Measurements from ENCODE around the gene WFDC10B. TPM values are rescaled to one million over a fixed set of nuclear protein-coding genes. Genes with fewer than 3 reads are reported as not detected.
"Not testable (repeated sequence)": the region's sequence is repeated elsewhere in the genome, so short reads cannot be mapped to it uniquely, and the experiment has no call there.

WFDC10B gene
- total RNA-seq, 1 donor from 2014 or later: not detected

DNA sequence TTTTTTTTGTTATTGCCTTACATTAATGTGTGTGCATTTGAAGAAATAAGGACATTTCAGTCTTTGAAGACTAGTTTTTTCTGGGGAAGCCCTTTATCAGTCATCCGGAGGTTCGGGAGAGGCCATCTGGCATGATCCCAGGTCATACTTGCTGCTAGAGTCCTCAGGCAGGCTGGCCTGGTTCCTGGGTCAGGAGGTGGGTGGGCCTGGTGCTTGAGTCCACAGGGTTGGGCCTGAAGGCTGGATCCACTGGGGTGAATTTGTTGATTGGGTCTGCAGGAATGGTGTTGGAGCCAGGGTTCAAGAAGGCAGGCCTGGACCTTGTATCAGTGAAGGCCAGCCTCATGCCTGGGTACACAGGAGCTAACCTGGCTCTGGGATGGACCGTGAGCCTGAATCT is 57.9 kb downstream of the WFDC10B start:
- intact Hi-C loops (cut with micrococcal nuclease): no loop called here
- Histone ChIP-seq H3K36me3 (no peaks in the 10 kb centered on the region), H3K4me1 (no peaks in the 10 kb centered on the region), H3K27ac (replicated peaks) (no peak overlapping the region), H3K27me3 (ENCODE audit: low read depth) (peaks cover 11% of the 10 kb centered on the region), H3K4me3 (no peak overlapping the region), H3K9me3 (replicated peaks) (no peaks in the 10 kb centered on the region)
- no peak for DNase-seq
- TF ChIP-seq, protein P1, sequence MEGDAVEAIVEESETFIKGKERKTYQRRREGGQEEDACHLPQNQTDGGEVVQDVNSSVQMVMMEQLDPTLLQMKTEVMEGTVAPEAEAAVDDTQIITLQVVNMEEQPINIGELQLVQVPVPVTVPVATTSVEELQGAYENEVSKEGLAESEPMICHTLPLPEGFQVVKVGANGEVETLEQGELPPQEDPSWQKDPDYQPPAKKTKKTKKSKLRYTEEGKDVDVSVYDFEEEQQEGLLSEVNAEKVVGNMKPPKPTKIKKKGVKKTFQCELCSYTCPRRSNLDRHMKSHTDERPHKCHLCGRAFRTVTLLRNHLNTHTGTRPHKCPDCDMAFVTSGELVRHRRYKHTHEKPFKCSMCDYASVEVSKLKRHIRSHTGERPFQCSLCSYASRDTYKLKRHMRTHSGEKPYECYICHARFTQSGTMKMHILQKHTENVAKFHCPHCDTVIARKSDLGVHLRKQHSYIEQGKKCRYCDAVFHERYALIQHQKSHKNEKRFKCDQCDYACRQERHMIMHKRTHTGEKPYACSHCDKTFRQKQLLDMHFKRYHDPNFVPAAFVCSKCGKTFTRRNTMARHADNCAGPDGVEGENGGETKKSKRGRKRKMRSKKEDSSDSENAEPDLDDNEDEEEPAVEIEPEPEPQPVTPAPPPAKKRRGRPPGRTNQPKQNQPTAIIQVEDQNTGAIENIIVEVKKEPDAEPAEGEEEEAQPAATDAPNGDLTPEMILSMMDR (IDR thresholded peaks at IDR 0.05; ENCODE audit: borderline replicate concordance): no peak

DNA sequence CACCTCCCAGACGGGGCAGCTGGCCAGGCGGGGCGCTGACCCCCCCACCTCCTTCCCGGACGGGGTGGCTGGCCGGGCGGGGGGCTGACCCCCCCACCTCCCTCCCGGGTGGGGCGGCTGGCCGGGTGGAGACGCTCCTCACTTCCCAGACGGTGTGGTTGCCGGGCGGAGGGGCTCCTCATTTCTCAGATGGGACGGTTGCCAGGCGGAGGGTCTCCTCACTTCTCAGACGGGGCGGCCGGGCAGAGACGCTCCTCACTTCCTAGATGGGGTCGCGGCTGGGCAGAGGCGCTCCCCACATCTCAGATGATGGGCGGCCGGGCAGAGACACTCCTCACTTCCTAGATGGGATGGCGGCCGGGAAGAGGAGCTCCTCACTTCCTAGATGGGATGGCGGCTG is 59.0 kb downstream of the WFDC10B start:
- H3K36me3 ChIP-seq; DNase-seq; H3K4me3 ChIP-seq; intact Hi-C loops (cut with micrococcal nuclease); H3K27me3 ChIP-seq (ENCODE audit: low read depth); H3K4me1 ChIP-seq; H3K27ac ChIP-seq (replicated peaks); H3K9me3 ChIP-seq (replicated peaks): not testable (repeated sequence)

DNA sequence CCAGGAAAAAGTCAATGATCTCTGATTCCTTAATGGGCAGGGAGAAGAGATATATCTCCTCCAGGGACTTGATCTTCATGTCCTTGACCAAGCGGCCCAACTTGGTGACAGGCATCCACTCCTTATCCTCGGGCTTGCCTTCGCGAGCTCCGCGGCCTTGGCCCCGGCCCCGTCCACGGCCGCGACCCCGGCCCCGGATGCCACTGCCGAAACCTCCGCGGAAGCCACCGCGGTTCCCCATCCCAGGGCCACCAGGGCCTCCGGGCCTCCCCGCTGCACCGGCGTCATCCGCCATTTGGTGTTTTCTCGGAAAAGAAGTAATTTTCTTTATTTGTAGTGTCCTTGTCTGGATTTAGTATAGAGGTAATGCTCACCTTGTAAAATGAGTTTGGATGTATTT is 63.7 kb downstream of the WFDC10B start:
- H3K27ac ChIP-seq (replicated peaks); H3K36me3 ChIP-seq; intact Hi-C loops (cut with micrococcal nuclease); H3K4me1 ChIP-seq; H3K9me3 ChIP-seq (replicated peaks); H3K27me3 ChIP-seq (ENCODE audit: low read depth); H3K4me3 ChIP-seq; DNase-seq: not testable (repeated sequence)

DNA sequence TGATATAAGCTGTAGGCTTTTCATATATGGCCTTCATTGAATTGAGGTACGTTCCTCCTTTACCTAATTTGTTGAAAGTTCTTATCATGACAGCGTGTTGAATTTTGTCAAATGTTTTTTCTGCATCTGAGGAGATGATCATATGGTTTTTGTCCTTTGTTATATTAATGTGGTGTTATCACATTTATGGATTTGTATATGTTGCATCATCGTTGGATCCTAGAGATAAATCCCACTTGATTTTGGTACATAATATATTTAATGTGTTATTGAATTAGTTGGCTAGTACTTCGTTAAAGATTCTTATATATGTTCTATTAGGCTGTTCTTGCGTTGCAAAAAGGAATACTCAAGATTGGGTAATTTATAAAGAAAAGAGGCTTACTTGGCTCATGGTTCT is 65.1 kb downstream of the WFDC10B start:
- TF ChIP-seq, protein P1 (IDR thresholded peaks at IDR 0.05; ENCODE audit: borderline replicate concordance): no peak
- Histone ChIP-seq H3K36me3 (no peaks in the 10 kb centered on the region), H3K4me1 (no peaks in the 10 kb centered on the region), H3K4me3 (no peak overlapping the region), H3K27me3 (ENCODE audit: low read depth) (no peaks in the 10 kb centered on the region), H3K9me3 (replicated peaks) (peaks cover 10% of the 10 kb centered on the region), H3K27ac (replicated peaks) (no peak overlapping the region)
- DNase-seq: no peak
- intact Hi-C loops (cut with micrococcal nuclease): no loop called here

DNA sequence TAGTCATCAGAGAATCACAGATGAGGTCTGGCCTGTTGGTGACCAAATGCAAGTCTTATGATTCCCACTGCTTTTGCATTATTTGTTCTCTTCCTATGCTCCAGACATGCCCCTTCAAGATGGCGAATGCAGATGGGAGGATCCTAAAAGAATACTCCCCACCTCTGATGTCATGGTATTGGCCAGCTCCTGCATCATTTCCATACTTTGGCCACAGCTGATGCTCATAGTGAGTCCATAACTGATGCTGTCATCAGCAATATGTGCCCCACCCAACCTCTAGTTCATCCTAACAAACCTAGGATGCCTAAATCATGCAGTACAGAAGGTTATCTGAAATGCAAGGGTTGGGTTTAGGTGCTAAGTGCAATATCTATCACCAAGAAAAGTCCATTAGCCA is 68.3 kb downstream of the WFDC10B start:
- TF ChIP-seq, protein P1 (IDR thresholded peaks at IDR 0.05; ENCODE audit: borderline replicate concordance): no peak
- Histone ChIP-seq H3K27ac (replicated peaks) (no peak overlapping the region), H3K36me3 (no peaks in the 10 kb centered on the region), H3K27me3 (ENCODE audit: low read depth) (peaks cover 4% of the 10 kb centered on the region), H3K9me3 (replicated peaks) (peaks cover 10% of the 10 kb centered on the region), H3K4me1 (no peaks in the 10 kb centered on the region), H3K4me3 (no peak overlapping the region)
- intact Hi-C loops (cut with micrococcal nuclease): no loop called here
- DNase-seq: no peak

Small RNA genes within 50 kb of the gene (microRNA-seq; reads per million reads assigned to microRNA genes)
- gene MIR3617: not detected

Other genes with a start within 250 kb of the WFDC10B start
- not detected for gene WFDC2, start 235.3 kb downstream of the WFDC10B start, total RNA-seq
- not detected for gene SPINT3, start 189.4 kb downstream of the WFDC10B start, total RNA-seq
- not detected for gene WFDC6, start 165.5 kb downstream of the WFDC10B start, total RNA-seq
- not detected for gene EPPIN, start 157.6 kb downstream of the WFDC10B start, total RNA-seq
- not detected for gene WFDC8, start 125.7 kb downstream of the WFDC10B start, total RNA-seq
- gene WFDC10A, start 75.3 kb downstream of the WFDC10B start, total RNA-seq: not detected
- gene WFDC9, start 73.7 kb downstream of the WFDC10B start, total RNA-seq: not detected
- gene WFDC11, start 34.8 kb downstream of the WFDC10B start, total RNA-seq: not detected
- not detected for gene WFDC13, start 3.0 kb downstream of the WFDC10B start, total RNA-seq
- not detected for gene SPINT4, start 17.3 kb upstream of the WFDC10B start, total RNA-seq
- 0.55 TPM for gene WFDC3, start 86.9 kb upstream of the WFDC10B start, total RNA-seq
- 22.2 TPM for gene DNTTIP1, start 86.9 kb upstream of the WFDC10B start, total RNA-seq
- 0.91 TPM for gene UBE2C, start 107.6 kb upstream of the WFDC10B start, total RNA-seq
- gene TNNC2, start 122.3 kb upstream of the WFDC10B start, total RNA-seq: 0.33 TPM
- 24.7 TPM for gene SNX21, start 128.8 kb upstream of the WFDC10B start, total RNA-seq
- gene ACOT8, start 152.4 kb upstream of the WFDC10B start, total RNA-seq: 32.1 TPM
- gene ZSWIM3, start 152.6 kb upstream of the WFDC10B start, total RNA-seq: 2.0 TPM
- 11.2 TPM for gene ZSWIM1, start 176.2 kb upstream of the WFDC10B start, total RNA-seq
- 2.4 TPM for gene SPATA25, start 182.6 kb upstream of the WFDC10B start, total RNA-seq
- 7.6 TPM for gene NEURL2, start 186.2 kb upstream of the WFDC10B start, total RNA-seq
- gene CTSA, start 186.3 kb upstream of the WFDC10B start, total RNA-seq: 116 TPM
- 84.1 TPM for gene PLTP, start 207.1 kb upstream of the WFDC10B start, total RNA-seq
- 21.9 TPM for gene PCIF1, start 229.7 kb upstream of the WFDC10B start, total RNA-seq

Measured in left ventricle myocardium inferior (tissue), 1 donor.